Measurements from ENCODE around the gene VPS35L. TPM values are rescaled to one million over a fixed set of nuclear protein-coding genes. Genes with fewer than 3 reads are reported as not detected.

The VPS35L gene
- total RNA-seq, 1 experiment from 2014 or later, result 5.4 TPM

GRCh38 chr16:19522760-19523159 lies 32.7 kb upstream of the VPS35L start:
- DNase-seq, result no peak
- BruUV-seq (replicated peaks), result no TSS peak
- H3K4me1 ChIP-seq, result peaks cover 11% of the 10 kb centered on the region; the same call in 1 of the 2 replicates
- no peak overlapping the region for H3K4me3 ChIP-seq (ENCODE audit: low read depth, low read length)
- H3K27ac Mint-ChIP-seq (ENCODE audit: unreplicated experiment), result no peak overlapping the region
- H3K36me3 Mint-ChIP-seq (ENCODE audit: insufficient read depth, unreplicated experiment), result peaks cover 12% of the 10 kb centered on the region
- no peaks in the 10 kb centered on the region for H3K27me3 ChIP-seq (replicated peaks; ENCODE audit: control insufficient read depth, insufficient read depth, low read length)
- intact Hi-C loops (cut with micrococcal nuclease; ENCODE audit: unreplicated experiment), result loop anchor here (2.0 kb wide), 1 partner anchor 732 kb away; the partner anchor contains the start of gene RPS15A
- no peaks in the 10 kb centered on the region for H3K36me3 ChIP-seq (ENCODE audit: control insufficient read depth, insufficient read depth, low read length)
- no peaks in the 10 kb centered on the region for H3K27me3 Mint-ChIP-seq (ENCODE audit: insufficient read depth, unreplicated experiment)
- peaks cover 11% of the 10 kb centered on the region for H3K4me1 Mint-ChIP-seq (ENCODE audit: low read depth, unreplicated experiment)
- no peaks in the 10 kb centered on the region for H3K9me3 Mint-ChIP-seq (ENCODE audit: unreplicated experiment)
- no peaks in the 10 kb centered on the region for H3K9me3 ChIP-seq
- CTCF ChIA-PET, result interaction anchor here (1.8 kb wide), 1 partner anchor 20 kb away, joined by 4 read pairs; no protein-coding TSS in a partner anchor
- TF ChIP-seq CTCF (IDR thresholded peaks at IDR 0.05; ENCODE audit: insufficient read depth in 1 of 2, low read depth in 1 of 2, low read length in 1 of 2, severe bottlenecking in 1 of 2, unreplicated experiment in 1 of 2), result no peak
- H3K4me3 Mint-ChIP-seq (ENCODE audit: unreplicated experiment), result peak overlapping the region; percentile 79
- POLR2A ChIA-PET, result no interaction called here

GRCh38 chr16:19523184-19523558 lies 32.3 kb upstream of the VPS35L start:
- peaks cover 12% of the 10 kb centered on the region for H3K36me3 Mint-ChIP-seq (ENCODE audit: insufficient read depth, unreplicated experiment)
- Histone ChIP-seq H3K27me3 (replicated peaks; ENCODE audit: control insufficient read depth, insufficient read depth, low read length) (no peaks in the 10 kb centered on the region), H3K4me1 (peaks cover 11% of the 10 kb centered on the region; the same call in 1 of the 2 replicates), H3K9me3 (no peaks in the 10 kb centered on the region), H3K4me3 (ENCODE audit: low read depth, low read length) (no peak overlapping the region), H3K36me3 (ENCODE audit: control insufficient read depth, insufficient read depth, low read length) (no peaks in the 10 kb centered on the region)
- CTCF ChIA-PET, result interaction anchor here (1.8 kb wide), 1 partner anchor 21 kb away, joined by 4 read pairs; no protein-coding TSS in a partner anchor
- no peaks in the 10 kb centered on the region for H3K27me3 Mint-ChIP-seq (ENCODE audit: insufficient read depth, unreplicated experiment)
- H3K4me3 Mint-ChIP-seq (ENCODE audit: unreplicated experiment), result peak overlapping the region; percentile 79
- no TSS peak for BruUV-seq (replicated peaks)
- POLR2A ChIA-PET, result no interaction called here
- intact Hi-C loops (cut with micrococcal nuclease; ENCODE audit: unreplicated experiment), result loop anchor here (2.0 kb wide), 1 partner anchor 732 kb away; the partner anchor contains the start of gene RPS15A
- no peak for DNase-seq
- peaks cover 11% of the 10 kb centered on the region for H3K4me1 Mint-ChIP-seq (ENCODE audit: low read depth, unreplicated experiment)
- no peak overlapping the region for H3K27ac Mint-ChIP-seq (ENCODE audit: unreplicated experiment)
- no peaks in the 10 kb centered on the region for H3K9me3 Mint-ChIP-seq (ENCODE audit: unreplicated experiment)
- no peak for TF ChIP-seq CTCF (IDR thresholded peaks at IDR 0.05; ENCODE audit: insufficient read depth in 1 of 2, low read depth in 1 of 2, low read length in 1 of 2, severe bottlenecking in 1 of 2, unreplicated experiment in 1 of 2)

GRCh38 chr16:19523559-19524355 lies 31.7 kb upstream of the VPS35L start, which contains the start of gene CCP110:
TSS of gene CCP110 (plus strand) at chr16:19523942. CDS start at chr16:19527882, 3,940 bp downstream.
- Histone ChIP-seq H3K9me3 (no peaks in the 10 kb centered on the region), H3K4me3 (ENCODE audit: low read depth, low read length) (peak within 1 kb of the TSS; percentile 82), H3K4me1 (peaks cover 11% of the 10 kb centered on the region; the same call in 1 of the 2 replicates), H3K36me3 (ENCODE audit: control insufficient read depth, insufficient read depth, low read length) (no peaks in the 10 kb centered on the region), H3K27me3 (replicated peaks; ENCODE audit: control insufficient read depth, insufficient read depth, low read length) (no peaks in the 10 kb centered on the region)
- Mint-ChIP-seq H3K27ac (ENCODE audit: unreplicated experiment) (peak within 1 kb of the TSS; percentile 77), H3K9me3 (ENCODE audit: unreplicated experiment) (no peaks in the 10 kb centered on the region), H3K27me3 (ENCODE audit: insufficient read depth, unreplicated experiment) (no peaks in the 10 kb centered on the region), H3K4me3 (ENCODE audit: unreplicated experiment) (peak within 1 kb of the TSS; percentile 79), H3K4me1 (ENCODE audit: low read depth, unreplicated experiment) (peaks cover 11% of the 10 kb centered on the region), H3K36me3 (ENCODE audit: insufficient read depth, unreplicated experiment) (peaks cover 12% of the 10 kb centered on the region)
- POLR2A ChIA-PET, result interaction anchor here (0.6 kb wide), 1 partner anchor 60 kb away, joined by 3 read pairs; no protein-coding TSS in a partner anchor
- CTCF ChIA-PET, result interaction anchor here (0.6 to 1.8 kb wide), 3 partner anchors 21 to 60 kb away, joined by 3 to 4 read pairs (median 3); no protein-coding TSS in a partner anchor
- TF ChIP-seq CTCF (IDR thresholded peaks at IDR 0.05; ENCODE audit: insufficient read depth in 1 of 2, low read depth in 1 of 2, low read length in 1 of 2, severe bottlenecking in 1 of 2, unreplicated experiment in 1 of 2), result no peak
- peak; percentile 92 to 94 for DNase-seq
- intact Hi-C loops (cut with micrococcal nuclease; ENCODE audit: unreplicated experiment), result loop anchor here (2.0 kb wide), 1 partner anchor 733 kb away; the partner anchor contains the start of gene RPS15A
- no TSS peak for BruUV-seq (replicated peaks)

Data from Caco-2 (cell line).